Osteoblast (primary cell): Measurements from ENCODE around the gene CXorf66. TPM values are rescaled to one million over a fixed set of nuclear protein-coding genes. Genes with fewer than 3 reads are reported as not detected.
"Not testable (repeated sequence)": the region's sequence is repeated elsewhere in the genome, so short reads cannot be mapped to it uniquely, and the experiment has no call there.

ENCODE experiments used
- DNase-seq: peaks from one replicate; pipeline ENCODE4 v3.0.0; 2011; ENCODE audit warnings: low spot score, mixed read lengths; ENCODE audit not compliant: insufficient read length; ENCODE audit errors: missing footprints
- H2AFZ ChIP-seq: 2 replicates; pipeline ENCODE4 v1.6.0; 2011; ENCODE audit warnings: mild to moderate bottlenecking, low read length
- H3K27ac ChIP-seq: 2 replicates; pipeline ENCODE4 v1.5.1; 2011; ENCODE audit warnings: mild to moderate bottlenecking, low read depth, low read length, moderate library complexity
- H3K27me3 ChIP-seq: 2 replicates; pipeline ENCODE4 v1.6.0; 2012; ENCODE audit warnings: mild to moderate bottlenecking, control low read depth, inconsistent platforms, low read length, moderate library complexity; ENCODE audit not compliant: insufficient read depth
- H3K36me3 ChIP-seq: 2 replicates; pipeline ENCODE4 v1.5.1; 2011; ENCODE audit warnings: mild to moderate bottlenecking, low read length, control low read depth, moderate library complexity; ENCODE audit not compliant: insufficient read depth
- H3K4me1 ChIP-seq: 2 replicates; pipeline ENCODE4 v1.5.1; 2011; ENCODE audit warnings: mild to moderate bottlenecking, low read length, control low read depth, moderate library complexity; ENCODE audit not compliant: insufficient read depth
- H3K4me2 ChIP-seq: 2 replicates; pipeline ENCODE4 v1.6.0; 2011; ENCODE audit warnings: mild to moderate bottlenecking, low read length; ENCODE audit not compliant: insufficient read depth
- H3K4me3 ChIP-seq: fragments of 200-600 bp; sonication (generic); 3 replicates; pipeline ENCODE4 v1.5.1; 2012; ENCODE audit warnings: mild to moderate bottlenecking, low read length, inconsistent platforms; ENCODE audit not compliant: insufficient read depth
- H3K79me2 ChIP-seq: 2 replicates; pipeline ENCODE4 v1.6.0; 2012; ENCODE audit warnings: mild to moderate bottlenecking, low read length, control low read depth, inconsistent platforms; ENCODE audit not compliant: insufficient read depth
- H3K9me3 ChIP-seq: 2 replicates; pipeline ENCODE4 v1.5.1; 2011; ENCODE audit warnings: low read depth, low read length, control low read depth
- H4K20me1 ChIP-seq: 2 replicates; pipeline ENCODE4 v1.6.0; 2012; ENCODE audit warnings: mild to moderate bottlenecking, low read length, control low read depth; ENCODE audit not compliant: insufficient read depth
- CTCF ChIP-seq: IDR thresholded peaks from 2 replicates; pipeline ENCODE4 v1.5.1; 2011; ENCODE audit warnings: mild to moderate bottlenecking, low read depth, low read length, moderate library complexity; ENCODE audit errors: extremely low read depth
- total RNA-seq: library from RNA; depleted of rRNA; stranded (reverse); fragments of >200 nt; gene quantifications from 2 replicates; pipeline ENCODE4 v1.2.3, GENCODE V29; 2012

Gene CXorf66
- total RNA-seq, 1 donor: not detected

GRCh38 chrX:139967300-139967699 is 2.0 kb upstream of the CXorf66 start:
- no peaks in the 10 kb centered on the region for H3K79me2 ChIP-seq
- H3K27me3 ChIP-seq: no peaks in the 10 kb centered on the region
- H3K27ac ChIP-seq: no peak overlapping the region
- TF ChIP-seq CTCF: peak; percentile 42
- no peaks in the 10 kb centered on the region for H3K4me1 ChIP-seq
- H3K4me3 ChIP-seq: no peak overlapping the region
- no peaks in the 10 kb centered on the region for H3K36me3 ChIP-seq
- H3K4me2 ChIP-seq: no peak overlapping the region
- no peak overlapping the region for H2AFZ ChIP-seq
- H3K9me3 ChIP-seq: no peaks in the 10 kb centered on the region
- no peak for DNase-seq
- no peaks in the 10 kb centered on the region for H4K20me1 ChIP-seq

- H3K4me1 ChIP-seq, H3K4me2 ChIP-seq, H4K20me1 ChIP-seq, H3K27ac ChIP-seq, H3K4me3 ChIP-seq, DNase-seq, H3K36me3 ChIP-seq, H3K79me2 ChIP-seq, H2AFZ ChIP-seq, H3K9me3 ChIP-seq, H3K27me3 ChIP-seq: not testable (repeated sequence)
- TF ChIP-seq CTCF: peak; percentile 24
Measured at GRCh38 chrX:139966159-139966558, 838 bp upstream of the CXorf66 start.

GRCh38 chrX:139961091-139961490 is 4.2 kb downstream of the CXorf66 start:
- not testable (repeated sequence) for DNase-seq, H3K4me3 ChIP-seq, H4K20me1 ChIP-seq, H3K27ac ChIP-seq, H3K79me2 ChIP-seq, H3K9me3 ChIP-seq, H2AFZ ChIP-seq, H3K27me3 ChIP-seq, H3K4me1 ChIP-seq, H3K36me3 ChIP-seq, H3K4me2 ChIP-seq

- no peak for TF ChIP-seq CTCF
- Histone ChIP-seq H3K4me3 (no peak overlapping the region), H3K27me3 (no peaks in the 10 kb centered on the region), H4K20me1 (no peaks in the 10 kb centered on the region), H3K9me3 (no peaks in the 10 kb centered on the region), H3K79me2 (no peaks in the 10 kb centered on the region), H3K4me1 (no peaks in the 10 kb centered on the region), H3K4me2 (no peak overlapping the region), H3K36me3 (no peaks in the 10 kb centered on the region), H2AFZ (no peak overlapping the region), H3K27ac (no peak overlapping the region)
- no peak for DNase-seq
Measured at GRCh38 chrX:139949703-139950102, 15.6 kb downstream of the CXorf66 start.
